HL-60 (cell line): Measurements from ENCODE around the gene IFNA5.

Experiments used
- CTCF ChIP-seq: IDR thresholded peaks from one replicate; pipeline ENCODE4 v1.5.1; 2011; ENCODE audit warnings: low read length, control low read depth, inconsistent platforms; ENCODE audit not compliant: insufficient read depth
- GABPA ChIP-seq: IDR thresholded peaks from 2 replicates; pipeline ENCODE4 v1.6.1; 2012; ENCODE audit warnings: low read depth
- POLR2AphosphoS5 ChIP-seq: IDR thresholded peaks from 2 replicates; pipeline ENCODE4 v1.6.1; 2012; ENCODE audit warnings: low read depth
- REST ChIP-seq: IDR thresholded peaks from 2 replicates; pipeline ENCODE4 v1.6.1; 2012; ENCODE audit warnings: low read depth; ENCODE audit not compliant: insufficient replicate concordance

GRCh38 chr9:21294904-21295538, 10.1 kb downstream of the IFNA5 start:
- TF ChIP-seq REST (no peak), CTCF (no peak), POLR2AphosphoS5 (no peak; the same call in 1 of the 2 replicates), GABPA (no peak)
